ENCODE measurements around the gene ARHGEF28. TPM values are rescaled to one million over a fixed set of nuclear protein-coding genes. Genes with fewer than 3 reads are reported as not detected.

The ARHGEF28 gene
- polyA plus RNA-seq, 3 donors = not detected

- H3K4me1 Mint-ChIP-seq = no peaks in the 10 kb centered on the region
- no peaks in the 10 kb centered on the region for H3K36me3 Mint-ChIP-seq
- Histone ChIP-seq H4K20me1 (ENCODE audit: insufficient read depth, low read length) (no peaks in the 10 kb centered on the region), H3K27ac (ENCODE audit: low read depth in 1 of 2, low read length in 2 of 2) (no peak overlapping the region), H3K27me3 (ENCODE audit: control insufficient read depth in 2 of 2, insufficient read depth in 2 of 2, low read length in 2 of 2) (peaks cover 0 to 2% of the 10 kb centered on the region in 2 donors), H3K4me3 (replicated peaks in 1 of 3; ENCODE audit: low read depth in 2 of 3, low read length in 3 of 3) (no peak overlapping the region), H3K79me2 (ENCODE audit: insufficient read depth, low read length) (no peaks in the 10 kb centered on the region), H2AFZ (ENCODE audit: insufficient read depth, low read depth, low read length, poor library complexity, severe bottlenecking) (no peak overlapping the region), H3K9me3 (replicated peaks in 1 of 2; ENCODE audit: control insufficient read depth in 1 of 2, insufficient read depth in 1 of 2, low read length in 2 of 2) (no peaks in the 10 kb centered on the region), H3K36me3 (replicated peaks in 1 of 2; ENCODE audit: control insufficient read depth in 1 of 2, insufficient read depth in 2 of 2, low read length in 2 of 2) (no peaks in the 10 kb centered on the region), H3K4me2 (replicated peaks; ENCODE audit: extremely low read depth, low read length, poor library complexity, severe bottlenecking) (no peak overlapping the region), H3K9ac (ENCODE audit: insufficient read depth, low read length, poor library complexity, severe bottlenecking) (no peak overlapping the region), H3K4me1 (ENCODE audit: control insufficient read depth in 1 of 2, insufficient read depth in 2 of 2, low read length in 2 of 2) (no peaks in the 10 kb centered on the region)
- TF ChIP-seq, protein P1, sequence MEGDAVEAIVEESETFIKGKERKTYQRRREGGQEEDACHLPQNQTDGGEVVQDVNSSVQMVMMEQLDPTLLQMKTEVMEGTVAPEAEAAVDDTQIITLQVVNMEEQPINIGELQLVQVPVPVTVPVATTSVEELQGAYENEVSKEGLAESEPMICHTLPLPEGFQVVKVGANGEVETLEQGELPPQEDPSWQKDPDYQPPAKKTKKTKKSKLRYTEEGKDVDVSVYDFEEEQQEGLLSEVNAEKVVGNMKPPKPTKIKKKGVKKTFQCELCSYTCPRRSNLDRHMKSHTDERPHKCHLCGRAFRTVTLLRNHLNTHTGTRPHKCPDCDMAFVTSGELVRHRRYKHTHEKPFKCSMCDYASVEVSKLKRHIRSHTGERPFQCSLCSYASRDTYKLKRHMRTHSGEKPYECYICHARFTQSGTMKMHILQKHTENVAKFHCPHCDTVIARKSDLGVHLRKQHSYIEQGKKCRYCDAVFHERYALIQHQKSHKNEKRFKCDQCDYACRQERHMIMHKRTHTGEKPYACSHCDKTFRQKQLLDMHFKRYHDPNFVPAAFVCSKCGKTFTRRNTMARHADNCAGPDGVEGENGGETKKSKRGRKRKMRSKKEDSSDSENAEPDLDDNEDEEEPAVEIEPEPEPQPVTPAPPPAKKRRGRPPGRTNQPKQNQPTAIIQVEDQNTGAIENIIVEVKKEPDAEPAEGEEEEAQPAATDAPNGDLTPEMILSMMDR (IDR thresholded peaks at IDR 0.05) = no peak
- intact Hi-C loops (cut with micrococcal nuclease) = no loop called here
- no peak overlapping the region for H3K27ac Mint-ChIP-seq
- DNase-seq = no peak
- peaks cover 2 to 10% (median 6%) of the 10 kb centered on the region in 3 donors for H3K27me3 Mint-ChIP-seq (ENCODE audit: low read depth in 3 of 3)
- no peak overlapping the region for H3K4me3 Mint-ChIP-seq
- peaks cover 0 to 14% (median 2%) of the 10 kb centered on the region in 7 donors for H3K9me3 Mint-ChIP-seq
- 95% methylated on average over 3 of the region's 4 CpGs for WGBS (ENCODE audit: insufficient coverage)
Measured at GRCh38 chr5:73974871-73975360, 348.9 kb downstream of the ARHGEF28 start.

DNA sequence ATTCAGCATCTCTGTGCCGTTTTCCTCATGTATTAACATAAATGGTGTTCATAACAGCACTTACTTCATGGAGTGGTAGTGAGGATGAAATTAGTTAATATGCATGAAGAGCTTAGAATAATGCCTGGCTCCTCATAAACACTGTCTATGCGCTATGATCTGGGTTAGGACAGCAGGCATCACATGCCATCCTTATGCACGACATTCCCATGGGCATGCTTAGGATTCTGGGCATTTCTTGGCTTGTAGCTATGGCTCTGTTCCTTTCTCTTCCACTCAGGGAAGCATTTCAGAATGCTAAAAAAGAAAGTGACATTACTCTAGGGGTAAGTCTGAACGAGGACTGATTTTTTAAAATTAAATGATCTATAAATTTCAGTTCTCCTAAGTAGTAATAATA lies 349.8 kb downstream of the ARHGEF28 start:
- peaks cover 0 to 12% (median 0%) of the 10 kb centered on the region in 7 donors for H3K9me3 Mint-ChIP-seq
- intact Hi-C loops (cut with micrococcal nuclease) = no loop called here
- no peaks in the 10 kb centered on the region for H4K20me1 ChIP-seq (ENCODE audit: insufficient read depth, low read length)
- no peak overlapping the region for H3K4me3 Mint-ChIP-seq
- no peak overlapping the region for H3K4me3 ChIP-seq (replicated peaks in 1 of 3; ENCODE audit: low read depth in 2 of 3, low read length in 3 of 3)
- no peaks in the 10 kb centered on the region for H3K9me3 ChIP-seq (replicated peaks in 1 of 2; ENCODE audit: control insufficient read depth in 1 of 2, insufficient read depth in 1 of 2, low read length in 2 of 2)
- H2AFZ ChIP-seq (ENCODE audit: insufficient read depth, low read depth, low read length, poor library complexity, severe bottlenecking) = no peak overlapping the region
- H3K36me3 ChIP-seq (replicated peaks in 1 of 2; ENCODE audit: control insufficient read depth in 1 of 2, insufficient read depth in 2 of 2, low read length in 2 of 2) = no peaks in the 10 kb centered on the region
- H3K27ac Mint-ChIP-seq = no peak overlapping the region
- no CpG with 5 or more reads among the region's 4 CpGs for WGBS (ENCODE audit: insufficient coverage)
- H3K79me2 ChIP-seq (ENCODE audit: insufficient read depth, low read length) = no peaks in the 10 kb centered on the region
- H3K27me3 ChIP-seq (ENCODE audit: control insufficient read depth in 2 of 2, insufficient read depth in 2 of 2, low read length in 2 of 2) = no peaks in the 10 kb centered on the region
- H3K4me1 ChIP-seq (ENCODE audit: control insufficient read depth in 1 of 2, insufficient read depth in 2 of 2, low read length in 2 of 2) = no peaks in the 10 kb centered on the region
- peaks cover 2 to 8% (median 4%) of the 10 kb centered on the region in 3 donors for H3K27me3 Mint-ChIP-seq (ENCODE audit: low read depth in 3 of 3)
- H3K27ac ChIP-seq (ENCODE audit: low read depth in 1 of 2, low read length in 2 of 2) = no peak overlapping the region
- no peak overlapping the region for H3K9ac ChIP-seq (ENCODE audit: insufficient read depth, low read length, poor library complexity, severe bottlenecking)
- H3K4me1 Mint-ChIP-seq = no peaks in the 10 kb centered on the region
- no peak overlapping the region for H3K4me2 ChIP-seq (replicated peaks; ENCODE audit: extremely low read depth, low read length, poor library complexity, severe bottlenecking)
- TF ChIP-seq, protein P1 (IDR thresholded peaks at IDR 0.05) = no peak
- DNase-seq = no peak
- no peaks in the 10 kb centered on the region for H3K36me3 Mint-ChIP-seq

All from CD14-positive monocyte (primary cell).